ENCODE results near the gene C1QA.

The C1QA gene

GRCh38 chr1:22627331-22627730 lies 9.1 kb upstream of the C1QA start:
- no peak for TF ChIP-seq CTCF (IDR thresholded peaks at IDR 0.05; ENCODE audit: insufficient read depth, low read depth, low read length, missing control alignments)
- no peak overlapping the region for H3K4me3 ChIP-seq (ENCODE audit: low read length)
- DNase-seq (ENCODE audit: low read depth) = no peak

- DNase-seq (ENCODE audit: low read depth) = no peak
- TF ChIP-seq CTCF (IDR thresholded peaks at IDR 0.05; ENCODE audit: insufficient read depth, low read depth, low read length, missing control alignments) = no peak
- no peak overlapping the region for H3K4me3 ChIP-seq (ENCODE audit: low read length)
These were observed 7.6 kb upstream of the C1QA start for GRCh38 chr1:22628698-22629444.

DNA sequence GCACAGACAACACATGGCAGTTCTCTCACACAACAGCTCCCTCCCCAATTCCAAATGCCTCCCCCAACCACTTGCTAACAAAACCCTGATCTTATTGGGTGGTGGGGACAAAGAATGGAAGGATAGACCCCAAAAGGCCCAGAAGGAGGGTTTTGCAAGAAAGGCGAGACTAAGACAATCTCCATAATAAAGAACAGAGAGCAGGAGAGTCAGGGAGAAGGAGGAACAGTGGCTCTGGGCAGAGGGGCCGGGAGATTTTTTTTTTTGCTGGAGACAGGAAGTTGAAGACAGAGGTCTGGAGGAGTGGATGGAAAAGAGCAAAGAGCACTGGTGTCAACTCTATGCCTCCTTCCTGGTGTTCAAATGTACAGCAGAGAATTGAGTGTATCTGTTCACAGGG lies 6.5 kb upstream of the C1QA start:
- no peak overlapping the region for H3K4me3 ChIP-seq (ENCODE audit: low read length)
- no peak for TF ChIP-seq CTCF (IDR thresholded peaks at IDR 0.05; ENCODE audit: insufficient read depth, low read depth, low read length, missing control alignments)
- no peak for DNase-seq (ENCODE audit: low read depth)

DNA sequence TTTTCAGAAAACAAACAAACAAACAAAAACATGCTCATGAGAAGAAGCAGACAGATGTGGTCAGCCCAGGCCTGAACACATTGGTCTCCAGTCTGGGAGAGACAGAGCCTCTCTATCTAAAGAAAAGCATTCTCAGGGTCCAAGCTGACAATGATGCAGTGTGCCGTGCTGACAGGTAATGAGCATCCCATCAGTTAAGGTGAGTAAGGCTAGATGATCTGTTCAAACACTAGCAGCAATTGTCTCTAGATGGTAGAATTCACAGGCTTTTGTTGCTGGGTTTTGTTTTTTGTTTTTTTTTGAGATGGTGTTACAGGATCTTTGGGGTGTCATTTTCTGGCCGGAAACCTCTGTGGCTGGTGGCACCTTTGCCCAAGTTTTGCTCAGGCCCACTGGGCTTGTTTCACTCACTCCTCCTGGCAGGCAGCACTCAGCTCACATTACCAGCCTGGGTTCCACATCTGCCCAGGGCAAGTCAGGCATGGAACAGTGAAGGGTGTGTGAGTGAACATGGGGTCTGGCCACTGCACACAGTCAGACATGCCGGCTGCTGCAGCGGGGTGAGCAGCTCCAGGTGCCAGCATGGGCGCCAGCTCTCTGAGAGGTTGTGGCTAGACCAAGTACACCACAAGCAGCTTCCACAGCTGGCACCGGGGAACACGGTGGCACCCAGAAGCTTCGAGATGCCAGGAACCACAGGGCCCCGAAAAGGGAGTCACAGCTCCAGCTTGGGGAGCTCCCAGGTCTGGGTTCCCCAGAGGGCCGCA lies 2.5 kb upstream of the C1QA start:
- H3K4me3 ChIP-seq (ENCODE audit: low read length) = no peak overlapping the region
- DNase-seq (ENCODE audit: low read depth) = no peak

DNA sequence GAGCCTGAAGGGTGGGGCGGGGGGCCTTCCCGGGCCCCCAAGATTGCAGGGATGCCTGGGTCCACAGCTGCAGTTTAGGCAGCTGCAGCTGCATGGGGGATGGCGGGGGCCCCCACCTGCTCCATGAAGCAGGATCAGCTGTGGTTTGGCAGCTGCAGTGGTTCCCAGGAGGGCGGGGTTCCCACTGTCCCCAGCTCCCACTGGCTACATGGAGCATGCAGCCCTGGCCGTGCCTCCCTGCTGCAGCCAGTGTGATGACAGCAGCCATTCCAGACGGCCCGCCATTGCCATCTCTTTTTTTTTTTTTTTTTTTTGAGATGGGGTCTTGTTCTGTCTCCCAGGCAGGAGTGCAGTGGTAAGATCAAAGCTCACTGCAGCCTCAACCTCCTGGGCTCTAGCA lies 992 bp upstream of the C1QA start:
- DNase-seq (ENCODE audit: low read depth) = no peak
- H3K4me3 ChIP-seq (ENCODE audit: low read length) = no peak overlapping the region
- TF ChIP-seq CTCF (IDR thresholded peaks at IDR 0.05; ENCODE audit: insufficient read depth, low read depth, low read length, missing control alignments) = no peak

More for the DNA sequence above, 2.5 kb upstream of the C1QA start:
- TF ChIP-seq CTCF (IDR thresholded peaks at IDR 0.05; ENCODE audit: insufficient read depth, low read depth, low read length, missing control alignments) = no peak

GRCh38 chr1:22636927-22637326 lies 499 bp downstream of the C1QA start:
- no peak overlapping the region for H3K4me3 ChIP-seq (ENCODE audit: low read length)
- TF ChIP-seq CTCF (IDR thresholded peaks at IDR 0.05; ENCODE audit: insufficient read depth, low read depth, low read length, missing control alignments) = no peak
- no peak for DNase-seq (ENCODE audit: low read depth)
